ENCODE measurements around the gene ZNF773. TPM values are rescaled to one million over a fixed set of nuclear protein-coding genes. Genes with fewer than 3 reads are reported as not detected.
"Not testable (repeated sequence)": the region's sequence is repeated elsewhere in the genome, so short reads cannot be mapped to it uniquely, and the experiment has no call there.

The ZNF773 gene
- total and polyA plus RNA-seq, 4 donors, result 2.5 to 17.0 (median 5.3) TPM

- H3K27me3 ChIP-seq (ENCODE audit: control insufficient read depth in 3 of 3, insufficient read depth in 3 of 3, low read length in 2 of 3); DNase-seq; H3K9ac ChIP-seq (ENCODE audit: insufficient read depth in 1 of 2, low read length in 2 of 2); H3K4me1 ChIP-seq (ENCODE audit: control insufficient read depth in 5 of 5, insufficient read depth in 5 of 5, low read length in 5 of 5); H3K27ac ChIP-seq (ENCODE audit: low read depth in 1 of 2, low read length in 1 of 2); H3K4me3 ChIP-seq; ATAC-seq (ENCODE audit: insufficient read depth, low FRiP score): not testable (repeated sequence)
- peaks cover 6 to 27% (median 14%) of the 10 kb centered on the region in 4 donors for H3K36me3 ChIP-seq (ENCODE audit: control insufficient read depth in 4 of 4, insufficient read depth in 4 of 4, low read length in 4 of 4)
- peaks cover 0 to 17% (median 14%) of the 10 kb centered on the region in 4 donors for H3K9me3 ChIP-seq (ENCODE audit: control insufficient read depth in 4 of 4, insufficient read depth in 3 of 4, low read length in 3 of 4)
These were observed 432 bp upstream of the ZNF773 start for GRCh38 chr19:57499332-57499679.

GRCh38 chr19:57500400-57500799 lies 662 bp downstream of the ZNF773 start:
- peak in 2 of 3 donors; percentile 54 to 58 for DNase-seq
- not testable (repeated sequence) for ATAC-seq (ENCODE audit: insufficient read depth, low FRiP score); H3K4me1 ChIP-seq (ENCODE audit: control insufficient read depth in 5 of 5, insufficient read depth in 5 of 5, low read length in 5 of 5); H3K27me3 ChIP-seq (ENCODE audit: control insufficient read depth in 3 of 3, insufficient read depth in 3 of 3, low read length in 2 of 3); H3K27ac ChIP-seq (ENCODE audit: low read depth in 1 of 2, low read length in 1 of 2)
- Histone ChIP-seq H3K9me3 (ENCODE audit: control insufficient read depth in 4 of 4, insufficient read depth in 3 of 4, low read length in 3 of 4) (peaks cover 0 to 22% (median 16%) of the 10 kb centered on the region in 4 donors), H3K36me3 (ENCODE audit: control insufficient read depth in 4 of 4, insufficient read depth in 4 of 4, low read length in 4 of 4) (peaks cover 8 to 30% (median 17%) of the 10 kb centered on the region in 4 donors), H3K9ac (ENCODE audit: insufficient read depth in 1 of 2, low read length in 2 of 2) (peak overlapping the region in 1 of 2 donors; percentile 11), H3K4me3 (peak overlapping the region; percentile 35)
- WGBS, 2 donors, result 5 to 8% methylated on average over 1 of the region's 4 CpGs

- Histone ChIP-seq H3K4me3 (no peak overlapping the region), H3K27ac (ENCODE audit: low read depth in 1 of 2, low read length in 1 of 2) (no peak overlapping the region), H3K27me3 (ENCODE audit: control insufficient read depth in 3 of 3, insufficient read depth in 3 of 3, low read length in 2 of 3) (no peaks in the 10 kb centered on the region), H3K9me3 (ENCODE audit: control insufficient read depth in 4 of 4, insufficient read depth in 3 of 4, low read length in 3 of 4) (peaks cover 0 to 43% (median 28%) of the 10 kb centered on the region in 4 donors), H3K36me3 (ENCODE audit: control insufficient read depth in 4 of 4, insufficient read depth in 4 of 4, low read length in 4 of 4) (peaks cover 24 to 63% (median 41%) of the 10 kb centered on the region in 4 donors), H3K4me1 (ENCODE audit: control insufficient read depth in 5 of 5, insufficient read depth in 5 of 5, low read length in 5 of 5) (no peaks in the 10 kb centered on the region), H3K9ac (ENCODE audit: insufficient read depth in 1 of 2, low read length in 2 of 2) (no peak overlapping the region)
- no peak for ATAC-seq (ENCODE audit: insufficient read depth, low FRiP score)
- no peak for TF ChIP-seq CTCF (IDR thresholded peaks at IDR 0.05; ENCODE audit: control extremely low read depth, extremely low read depth)
- DNase-seq, result no peak
- 83 to 93% methylated on average over 4 of the region's 4 CpGs for WGBS, 2 donors
These were observed 6.4 kb downstream of the ZNF773 start for GRCh38 chr19:57506163-57506562.

- Histone ChIP-seq H3K27ac (ENCODE audit: low read depth in 1 of 2, low read length in 1 of 2) (no peak overlapping the region), H3K4me1 (ENCODE audit: control insufficient read depth in 5 of 5, insufficient read depth in 5 of 5, low read length in 5 of 5) (no peaks in the 10 kb centered on the region), H3K27me3 (ENCODE audit: control insufficient read depth in 3 of 3, insufficient read depth in 3 of 3, low read length in 2 of 3) (no peaks in the 10 kb centered on the region), H3K36me3 (ENCODE audit: control insufficient read depth in 4 of 4, insufficient read depth in 4 of 4, low read length in 4 of 4) (peaks cover 16 to 54% (median 38%) of the 10 kb centered on the region in 4 donors), H3K4me3 (no peak overlapping the region), H3K9me3 (ENCODE audit: control insufficient read depth in 4 of 4, insufficient read depth in 3 of 4, low read length in 3 of 4) (peaks cover 11 to 45% (median 27%) of the 10 kb centered on the region in 4 donors), H3K9ac (ENCODE audit: insufficient read depth in 1 of 2, low read length in 2 of 2) (no peak overlapping the region)
- ATAC-seq (ENCODE audit: insufficient read depth, low FRiP score) (no peak), DNase-seq (no peak)
- no peak for TF ChIP-seq CTCF (IDR thresholded peaks at IDR 0.05; ENCODE audit: control extremely low read depth, extremely low read depth)
These were observed 11.7 kb downstream of the ZNF773 start for GRCh38 chr19:57511484-57511883.
